KMS-11 (cell line): ENCODE measurements around the gene SPAG4.

Experiments used
- H2AFZ ChIP-seq: fragments of 200-600 bp; sonication (generic); 2 replicates; pipeline ENCODE4 v1.6.1; 2016; ENCODE audit warnings: antibody characterized with exemption, mixed run types, low read depth
- H3K27ac ChIP-seq: fragments of 200-600 bp; sonication (generic); 2 replicates; pipeline ENCODE4 v1.6.1; 2016; ENCODE audit warnings: mild to moderate bottlenecking, mixed run types
- H3K27me3 ChIP-seq: fragments of 200-600 bp; sonication (generic); 2 replicates; pipeline ENCODE4 v1.6.1; 2017; ENCODE audit warnings: mild to moderate bottlenecking, low read depth, mixed run types, moderate library complexity; ENCODE audit not compliant: insufficient read depth
- H3K36me3 ChIP-seq: fragments of 200-600 bp; sonication (generic); 2 replicates; pipeline ENCODE4 v1.6.1; 2017; ENCODE audit warnings: mild to moderate bottlenecking, mixed run types; ENCODE audit not compliant: insufficient read depth
- H3K4me1 ChIP-seq: fragments of 200-600 bp; sonication (generic); 2 replicates; pipeline ENCODE4 v1.6.1; 2016; ENCODE audit warnings: mild to moderate bottlenecking, low read depth, mixed run types; ENCODE audit not compliant: poor library complexity, severe bottlenecking
- H3K4me2 ChIP-seq: fragments of 200-600 bp; sonication (generic); 2 replicates; pipeline ENCODE4 v1.7.0; 2016; ENCODE audit warnings: mild to moderate bottlenecking, mixed run types
- H3K4me3 ChIP-seq: fragments of 200-600 bp; sonication (generic); IDR thresholded peaks from 2 replicates; pipeline ENCODE4 v1.6.1; 2017; ENCODE audit warnings: low read depth, low read length, mixed read lengths; ENCODE audit not compliant: insufficient read depth
- H3K79me2 ChIP-seq: fragments of 200-600 bp; sonication (generic); 2 replicates; pipeline ENCODE4 v1.6.1; 2016; ENCODE audit warnings: low read depth, mixed run types; ENCODE audit not compliant: insufficient read depth
- H3K9ac ChIP-seq: fragments of 200-600 bp; sonication (generic); 2 replicates; pipeline ENCODE4 v1.6.1; 2016; ENCODE audit warnings: mild to moderate bottlenecking, mixed run types
- H4K20me1 ChIP-seq: fragments of 200-600 bp; sonication (generic); 2 replicates; pipeline ENCODE4 v1.6.1; 2016; ENCODE audit warnings: mild to moderate bottlenecking, mixed run types; ENCODE audit not compliant: insufficient read depth
- TF ChIP-seq, protein P1 (sequence below): fragments of 200-600 bp; sonication (generic); conservative IDR thresholded peaks from 2 replicates; pipeline ENCODE4 v1.6.1; 2017; ENCODE audit warnings: low read depth, mild to moderate bottlenecking, antibody characterized with exemption, low read length, moderate library complexity, mixed read lengths

The SPAG4 gene

GRCh38 chr20:35600176-35600992 lies 15.2 kb upstream of the SPAG4 start:
- Histone ChIP-seq H2AFZ (no peak overlapping the region), H3K4me3 (no peak overlapping the region), H3K4me2 (no peak overlapping the region), H3K9ac (no peak overlapping the region), H3K27ac (no peak overlapping the region), H4K20me1 (no peaks in the 10 kb centered on the region), H3K79me2 (no peaks in the 10 kb centered on the region), H3K27me3 (no peaks in the 10 kb centered on the region), H3K4me1 (peaks cover 32% of the 10 kb centered on the region), H3K36me3 (no peaks in the 10 kb centered on the region)
- TF ChIP-seq, protein P1, sequence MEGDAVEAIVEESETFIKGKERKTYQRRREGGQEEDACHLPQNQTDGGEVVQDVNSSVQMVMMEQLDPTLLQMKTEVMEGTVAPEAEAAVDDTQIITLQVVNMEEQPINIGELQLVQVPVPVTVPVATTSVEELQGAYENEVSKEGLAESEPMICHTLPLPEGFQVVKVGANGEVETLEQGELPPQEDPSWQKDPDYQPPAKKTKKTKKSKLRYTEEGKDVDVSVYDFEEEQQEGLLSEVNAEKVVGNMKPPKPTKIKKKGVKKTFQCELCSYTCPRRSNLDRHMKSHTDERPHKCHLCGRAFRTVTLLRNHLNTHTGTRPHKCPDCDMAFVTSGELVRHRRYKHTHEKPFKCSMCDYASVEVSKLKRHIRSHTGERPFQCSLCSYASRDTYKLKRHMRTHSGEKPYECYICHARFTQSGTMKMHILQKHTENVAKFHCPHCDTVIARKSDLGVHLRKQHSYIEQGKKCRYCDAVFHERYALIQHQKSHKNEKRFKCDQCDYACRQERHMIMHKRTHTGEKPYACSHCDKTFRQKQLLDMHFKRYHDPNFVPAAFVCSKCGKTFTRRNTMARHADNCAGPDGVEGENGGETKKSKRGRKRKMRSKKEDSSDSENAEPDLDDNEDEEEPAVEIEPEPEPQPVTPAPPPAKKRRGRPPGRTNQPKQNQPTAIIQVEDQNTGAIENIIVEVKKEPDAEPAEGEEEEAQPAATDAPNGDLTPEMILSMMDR, result no peak

GRCh38 chr20:35600993-35601973 lies 14.3 kb upstream of the SPAG4 start:
- H3K4me2 ChIP-seq, result peak overlapping the region; percentile 30; the same call in 1 of the 2 replicates
- H3K36me3 ChIP-seq, result no peaks in the 10 kb centered on the region
- H2AFZ ChIP-seq, result peak overlapping the region; percentile 65
- peak overlapping the region; percentile 35; the same call in 1 of the 2 replicates for H3K9ac ChIP-seq
- no peak overlapping the region for H3K27ac ChIP-seq
- no peaks in the 10 kb centered on the region for H4K20me1 ChIP-seq
- H3K4me3 ChIP-seq, result no peak overlapping the region
- TF ChIP-seq, protein P1, result no peak
- H3K4me1 ChIP-seq, result peaks cover 41% of the 10 kb centered on the region
- no peaks in the 10 kb centered on the region for H3K79me2 ChIP-seq
- no peaks in the 10 kb centered on the region for H3K27me3 ChIP-seq

DNA sequence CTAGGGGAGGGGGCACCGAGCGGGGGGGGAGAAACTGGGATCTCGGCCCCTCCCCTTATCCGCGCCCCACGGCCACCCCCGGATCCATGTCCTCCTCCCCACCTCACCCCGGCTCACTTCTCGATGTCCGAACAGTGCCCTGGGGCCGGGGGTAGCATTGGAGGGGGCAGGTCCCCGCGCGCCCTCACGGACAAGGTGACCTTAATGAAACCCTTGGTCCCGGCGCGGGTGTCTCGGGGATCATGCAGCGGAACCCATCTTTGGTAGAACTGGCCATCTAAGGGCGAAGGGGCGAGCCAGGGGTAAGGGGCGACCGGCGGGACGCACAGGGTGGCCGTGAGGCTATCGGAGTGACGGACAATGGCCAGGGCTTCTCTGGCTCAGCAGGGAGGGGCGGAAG lies 13.6 kb upstream of the SPAG4 start:
- peak overlapping the region; percentile 35; the same call in 1 of the 2 replicates for H3K9ac ChIP-seq
- peak overlapping the region; percentile 30; the same call in 1 of the 2 replicates for H3K4me2 ChIP-seq
- H3K4me3 ChIP-seq, result no peak overlapping the region
- H3K27ac ChIP-seq, result no peak overlapping the region
- TF ChIP-seq, protein P1, result no peak
- no peaks in the 10 kb centered on the region for H3K79me2 ChIP-seq
- H3K36me3 ChIP-seq, result no peaks in the 10 kb centered on the region
- peaks cover 48% of the 10 kb centered on the region for H3K4me1 ChIP-seq
- peak overlapping the region; percentile 65 for H2AFZ ChIP-seq
- H3K27me3 ChIP-seq, result no peaks in the 10 kb centered on the region
- H4K20me1 ChIP-seq, result no peaks in the 10 kb centered on the region

- H4K20me1 ChIP-seq, result no peaks in the 10 kb centered on the region
- H3K79me2 ChIP-seq, result no peaks in the 10 kb centered on the region
- no peak overlapping the region for H3K9ac ChIP-seq
- H3K4me1 ChIP-seq, result peaks cover 58% of the 10 kb centered on the region
- H3K4me2 ChIP-seq, result no peak overlapping the region
- no peaks in the 10 kb centered on the region for H3K27me3 ChIP-seq
- TF ChIP-seq, protein P1, result no peak
- no peaks in the 10 kb centered on the region for H3K36me3 ChIP-seq
- no peak overlapping the region for H3K4me3 ChIP-seq
- no peak overlapping the region for H3K27ac ChIP-seq
- H2AFZ ChIP-seq, result no peak overlapping the region
Observed at GRCh38 chr20:35602851-35603495, 12.7 kb upstream of the SPAG4 start.
